ENCODE data around the gene ITCH. TPM values are rescaled to one million over a fixed set of nuclear protein-coding genes. Genes with fewer than 3 reads are reported as not detected.

ITCH gene
- total and polyA plus RNA-seq, 9 donors, result 18.1 to 46.4 (median 26.8) TPM

- Histone ChIP-seq H3K4me3 (ENCODE audit: low read length) (no peak overlapping the region), H3K4me1 (ENCODE audit: control insufficient read depth, insufficient read depth, low read length) (peaks cover 4% of the 10 kb centered on the region), H3K36me3 (ENCODE audit: control insufficient read depth, insufficient read depth, low read length) (peaks cover 46% of the 10 kb centered on the region), H3K27me3 (ENCODE audit: control insufficient read depth, insufficient read depth, low read length) (no peaks in the 10 kb centered on the region), H3K9me3 (replicated peaks; ENCODE audit: control insufficient read depth, low read depth, low read length) (no peaks in the 10 kb centered on the region), H3K27ac (ENCODE audit: low read length) (no peak overlapping the region)
- 93% methylated on average over 5 of the region's 6 CpGs for WGBS (ENCODE audit: insufficient coverage)
- no peak for DNase-seq
Observed at GRCh38 chr20:34542439-34542838, 179.4 kb downstream of the ITCH start.

GRCh38 chr20:34543463-34544056, 180.5 kb downstream of the ITCH start:
- peaks cover 36% of the 10 kb centered on the region for H3K36me3 ChIP-seq (ENCODE audit: control insufficient read depth, insufficient read depth, low read length)
- H3K9me3 ChIP-seq (replicated peaks; ENCODE audit: control insufficient read depth, low read depth, low read length), result no peaks in the 10 kb centered on the region
- H3K27ac ChIP-seq (ENCODE audit: low read length), result no peak overlapping the region
- WGBS (ENCODE audit: insufficient coverage), result 24% methylated on average over 8 of the region's 12 CpGs
- DNase-seq, result no peak
- no peak overlapping the region for H3K4me3 ChIP-seq (ENCODE audit: low read length)
- H3K4me1 ChIP-seq (ENCODE audit: control insufficient read depth, insufficient read depth, low read length), result peaks cover 4% of the 10 kb centered on the region
- H3K27me3 ChIP-seq (ENCODE audit: control insufficient read depth, insufficient read depth, low read length), result no peaks in the 10 kb centered on the region

GRCh38 chr20:34544109-34544796, 181.2 kb downstream of the ITCH start:
- peaks cover 4% of the 10 kb centered on the region for H3K4me1 ChIP-seq (ENCODE audit: control insufficient read depth, insufficient read depth, low read length)
- H3K4me3 ChIP-seq (ENCODE audit: low read length), result peak overlapping the region; percentile 17
- no peaks in the 10 kb centered on the region for H3K27me3 ChIP-seq (ENCODE audit: control insufficient read depth, insufficient read depth, low read length)
- no peak overlapping the region for H3K27ac ChIP-seq (ENCODE audit: low read length)
- peaks cover 29% of the 10 kb centered on the region for H3K36me3 ChIP-seq (ENCODE audit: control insufficient read depth, insufficient read depth, low read length)
- H3K9me3 ChIP-seq (replicated peaks; ENCODE audit: control insufficient read depth, low read depth, low read length), result no peaks in the 10 kb centered on the region
- WGBS (ENCODE audit: insufficient coverage), result 4% methylated on average over 15 of the region's 19 CpGs
- no peak for DNase-seq

- no peaks in the 10 kb centered on the region for H3K27me3 ChIP-seq (ENCODE audit: control insufficient read depth, insufficient read depth, low read length)
- WGBS (ENCODE audit: insufficient coverage), result 68% methylated on average over 11 of the region's 11 CpGs
- peaks cover 6% of the 10 kb centered on the region for H3K36me3 ChIP-seq (ENCODE audit: control insufficient read depth, insufficient read depth, low read length)
- DNase-seq, result no peak
- no peaks in the 10 kb centered on the region for H3K9me3 ChIP-seq (replicated peaks; ENCODE audit: control insufficient read depth, low read depth, low read length)
- H3K27ac ChIP-seq (ENCODE audit: low read length), result no peak overlapping the region
- H3K4me1 ChIP-seq (ENCODE audit: control insufficient read depth, insufficient read depth, low read length), result peaks cover 4% of the 10 kb centered on the region
- no peak overlapping the region for H3K4me3 ChIP-seq (ENCODE audit: low read length)
Observed at GRCh38 chr20:34546751-34547181, 183.7 kb downstream of the ITCH start.

- H3K4me3 ChIP-seq (ENCODE audit: low read length), result no peak overlapping the region
- H3K36me3 ChIP-seq (ENCODE audit: control insufficient read depth, insufficient read depth, low read length), result no peaks in the 10 kb centered on the region
- H3K27ac ChIP-seq (ENCODE audit: low read length), result no peak overlapping the region
- 89% methylated on average over 22 of the region's 22 CpGs for WGBS (ENCODE audit: insufficient coverage)
- no peaks in the 10 kb centered on the region for H3K9me3 ChIP-seq (replicated peaks; ENCODE audit: control insufficient read depth, low read depth, low read length)
- DNase-seq, result no peak
- H3K4me1 ChIP-seq (ENCODE audit: control insufficient read depth, insufficient read depth, low read length), result peaks cover 4% of the 10 kb centered on the region
- H3K27me3 ChIP-seq (ENCODE audit: control insufficient read depth, insufficient read depth, low read length), result no peaks in the 10 kb centered on the region
Observed at GRCh38 chr20:34547844-34548613, 185.0 kb downstream of the ITCH start.

DNA sequence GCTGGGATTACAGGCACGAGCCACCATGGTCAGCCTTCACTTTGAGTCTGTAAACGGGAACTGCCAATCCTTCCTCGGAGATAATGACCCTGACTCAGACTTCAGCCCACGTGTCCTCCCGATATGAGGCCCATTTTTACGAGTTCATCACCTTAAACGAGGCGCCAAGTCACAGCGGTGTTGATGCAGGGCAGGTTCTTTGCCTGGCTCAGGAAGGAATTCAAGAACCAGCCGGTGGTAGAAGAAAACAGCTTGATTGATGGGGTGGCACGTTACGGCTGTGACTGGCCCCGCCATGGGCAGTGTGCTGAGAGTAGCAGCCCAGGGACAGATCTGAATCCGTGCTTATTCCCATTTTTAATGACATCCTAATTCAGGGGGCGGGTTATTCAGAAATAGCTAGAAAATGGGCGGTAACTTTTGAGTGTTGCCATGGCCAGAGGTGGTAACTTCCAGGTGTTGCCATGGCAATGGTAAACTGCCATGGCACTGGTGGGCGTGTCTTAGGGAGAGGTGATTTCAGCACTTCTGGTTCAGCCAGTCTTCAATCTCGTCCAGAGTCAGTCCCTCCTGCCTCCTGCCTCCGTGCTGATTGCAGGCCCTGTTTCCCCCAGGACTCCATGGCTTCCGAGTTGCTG, 186.3 kb downstream of the ITCH start:
- H3K9me3 ChIP-seq (replicated peaks; ENCODE audit: control insufficient read depth, low read depth, low read length), result no peaks in the 10 kb centered on the region
- no peaks in the 10 kb centered on the region for H3K27me3 ChIP-seq (ENCODE audit: control insufficient read depth, insufficient read depth, low read length)
- 36% methylated on average over 13 of the region's 20 CpGs for WGBS (ENCODE audit: insufficient coverage)
- no peaks in the 10 kb centered on the region for H3K36me3 ChIP-seq (ENCODE audit: control insufficient read depth, insufficient read depth, low read length)
- DNase-seq, result no peak
- H3K27ac ChIP-seq (ENCODE audit: low read length), result no peak overlapping the region
- H3K4me3 ChIP-seq (ENCODE audit: low read length), result no peak overlapping the region
- peaks cover 3% of the 10 kb centered on the region for H3K4me1 ChIP-seq (ENCODE audit: control insufficient read depth, insufficient read depth, low read length)

- WGBS (ENCODE audit: insufficient coverage), result 78% methylated on average over 8 of the region's 13 CpGs
Observed at GRCh38 chr20:34549929-34550305, 186.8 kb downstream of the ITCH start.

GRCh38 chr20:34552569-34552968, 189.5 kb downstream of the ITCH start:
- WGBS (ENCODE audit: insufficient coverage), result 86% methylated on average over 5 of the region's 6 CpGs
- H3K27me3 ChIP-seq (ENCODE audit: control insufficient read depth, insufficient read depth, low read length), result no peaks in the 10 kb centered on the region
- no peak overlapping the region for H3K4me3 ChIP-seq (ENCODE audit: low read length)
- DNase-seq, result no peak
- H3K27ac ChIP-seq (ENCODE audit: low read length), result no peak overlapping the region
- H3K4me1 ChIP-seq (ENCODE audit: control insufficient read depth, insufficient read depth, low read length), result no peaks in the 10 kb centered on the region
- no peaks in the 10 kb centered on the region for H3K36me3 ChIP-seq (ENCODE audit: control insufficient read depth, insufficient read depth, low read length)
- H3K9me3 ChIP-seq (replicated peaks; ENCODE audit: control insufficient read depth, low read depth, low read length), result no peaks in the 10 kb centered on the region

More at GRCh38 chr20:34549929-34550305, 186.8 kb downstream of the ITCH start:
- Histone ChIP-seq H3K27ac (ENCODE audit: low read length) (no peak overlapping the region), H3K9me3 (replicated peaks; ENCODE audit: control insufficient read depth, low read depth, low read length) (no peaks in the 10 kb centered on the region), H3K36me3 (ENCODE audit: control insufficient read depth, insufficient read depth, low read length) (no peaks in the 10 kb centered on the region), H3K4me1 (ENCODE audit: control insufficient read depth, insufficient read depth, low read length) (no peaks in the 10 kb centered on the region), H3K4me3 (ENCODE audit: low read length) (no peak overlapping the region), H3K27me3 (ENCODE audit: control insufficient read depth, insufficient read depth, low read length) (no peaks in the 10 kb centered on the region)
- DNase-seq, result no peak

DNA sequence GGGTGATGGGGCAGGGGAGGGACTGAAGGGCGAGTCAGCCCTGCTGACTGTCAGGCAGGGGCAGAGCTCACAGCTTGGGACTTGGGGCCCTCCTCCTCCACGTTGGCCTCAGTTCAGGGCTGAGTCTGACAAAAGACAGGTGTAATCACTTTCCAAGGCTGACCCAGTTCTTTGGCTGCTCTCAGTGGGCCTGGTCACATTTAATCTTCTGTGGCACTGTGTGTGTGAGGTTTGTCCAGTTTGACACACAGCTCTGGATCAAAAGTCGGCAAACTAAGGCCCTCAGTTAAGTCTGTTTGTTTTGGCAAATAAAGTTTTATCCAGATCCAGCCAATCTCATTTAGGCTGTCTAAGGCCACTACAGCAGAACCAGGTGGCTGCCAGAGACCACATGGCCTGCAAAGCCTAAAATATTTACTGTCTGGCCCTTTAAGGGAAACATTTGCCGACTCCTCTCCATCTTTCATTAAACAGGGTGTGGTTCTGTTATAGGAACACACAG, 190.3 kb downstream of the ITCH start:
- peaks cover 7% of the 10 kb centered on the region for H3K4me1 ChIP-seq (ENCODE audit: control insufficient read depth, insufficient read depth, low read length)
- H3K9me3 ChIP-seq (replicated peaks; ENCODE audit: control insufficient read depth, low read depth, low read length), result no peaks in the 10 kb centered on the region
- H3K36me3 ChIP-seq (ENCODE audit: control insufficient read depth, insufficient read depth, low read length), result no peaks in the 10 kb centered on the region
- H3K27ac ChIP-seq (ENCODE audit: low read length), result no peak overlapping the region
- WGBS (ENCODE audit: insufficient coverage), result 29% methylated on average over 2 of the region's 4 CpGs
- no peaks in the 10 kb centered on the region for H3K27me3 ChIP-seq (ENCODE audit: control insufficient read depth, insufficient read depth, low read length)
- no peak for DNase-seq
- no peak overlapping the region for H3K4me3 ChIP-seq (ENCODE audit: low read length)

- Histone ChIP-seq H3K4me1 (ENCODE audit: control insufficient read depth, insufficient read depth, low read length) (peaks cover 14% of the 10 kb centered on the region), H3K27ac (ENCODE audit: low read length) (peak overlapping the region; percentile 87), H3K4me3 (ENCODE audit: low read length) (peak overlapping the region; percentile 93), H3K36me3 (ENCODE audit: control insufficient read depth, insufficient read depth, low read length) (no peaks in the 10 kb centered on the region), H3K27me3 (ENCODE audit: control insufficient read depth, insufficient read depth, low read length) (no peaks in the 10 kb centered on the region), H3K9me3 (replicated peaks; ENCODE audit: control insufficient read depth, low read depth, low read length) (no peaks in the 10 kb centered on the region)
- 30% methylated on average over 10 of the region's 11 CpGs for WGBS (ENCODE audit: insufficient coverage)
- DNase-seq, result peak; percentile 42
Observed at GRCh38 chr20:34557936-34558319, 194.9 kb downstream of the ITCH start.
